GM19463 (cell line): ENCODE data around the gene ARHGAP19.

Source experiments
- ATAC-seq: cut with Tn5 transposase; IDR thresholded peaks from one replicate; pipeline ENCODE4 v1.9.1; 2021; ENCODE audit warnings: mild to moderate bottlenecking, moderate library complexity; ENCODE audit not compliant: unreplicated experiment

Gene ARHGAP19

DNA sequence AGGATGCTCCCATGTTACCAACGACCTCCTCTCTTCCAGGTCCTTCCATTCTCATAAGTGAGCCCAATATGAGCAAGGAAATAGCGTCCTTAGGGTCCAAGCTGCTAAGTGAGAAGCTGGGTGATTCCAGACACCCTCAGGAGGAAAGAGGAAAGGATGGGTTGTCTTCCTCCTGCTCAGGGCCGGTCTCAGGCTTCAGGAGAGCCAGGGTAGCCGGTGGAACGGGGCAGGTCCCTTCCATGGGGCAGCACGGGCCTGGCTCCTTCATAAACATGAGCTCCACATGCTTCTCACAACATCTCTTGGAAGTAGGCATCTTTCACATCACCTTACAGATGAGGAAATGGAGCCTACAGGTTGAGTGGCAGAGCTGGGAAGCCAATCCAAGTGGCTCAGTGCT, 119.4 kb downstream of the ARHGAP19 start:
- no peak for ATAC-seq
